ENCODE results near the gene RLF. TPM values are rescaled to one million over a fixed set of nuclear protein-coding genes. Genes with fewer than 3 reads are reported as not detected.

The RLF gene
- total RNA-seq, 2 experiments from 2014 or later: 42.7 to 44.8 TPM

DNA sequence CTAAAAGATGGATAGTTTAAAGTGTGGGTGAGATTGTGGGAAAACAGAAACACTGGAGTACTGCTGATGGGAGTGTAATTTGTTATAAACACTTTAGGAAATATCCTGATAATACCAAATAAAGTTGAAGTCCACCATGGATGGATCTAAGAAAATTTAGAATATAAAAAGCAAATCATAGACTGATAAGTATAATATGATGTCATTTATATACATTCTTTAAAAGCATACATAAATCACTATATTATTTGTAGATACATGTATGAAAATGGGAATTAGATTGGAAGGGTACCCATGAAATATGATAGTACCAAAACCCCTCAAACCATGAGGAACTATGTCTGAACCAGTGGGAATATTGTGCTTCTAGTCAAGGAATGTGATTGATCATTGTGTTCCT, 104.7 kb downstream of the RLF start:
- H3K27me3 Mint-ChIP-seq: no peaks in the 10 kb centered on the region
- ATAC-seq (ENCODE audit: poor library complexity) (no peak), DNase-seq (no peak)
- peaks cover 70% of the 10 kb centered on the region for H3K36me3 Mint-ChIP-seq (ENCODE audit: low read depth)
- no peaks in the 10 kb centered on the region for H3K27me3 ChIP-seq (ENCODE audit: control insufficient read depth in 1 of 2, insufficient read depth in 2 of 2, low read length in 2 of 2)
- no peak overlapping the region for H3K4me3 ChIP-seq (ENCODE audit: low read length)
- H3K4me1 Mint-ChIP-seq (ENCODE audit: low read depth): peaks cover 18% of the 10 kb centered on the region
- no peak overlapping the region for H3K4me3 Mint-ChIP-seq
- H3K27ac ChIP-seq (ENCODE audit: low read depth in 1 of 2, low read length in 2 of 2): no peak overlapping the region
- no peak overlapping the region for H3K27ac Mint-ChIP-seq
- no peaks in the 10 kb centered on the region for H3K9me3 Mint-ChIP-seq
- peaks cover 83% of the 10 kb centered on the region for H3K36me3 ChIP-seq (ENCODE audit: insufficient read depth, low read length)
- TF ChIP-seq, protein P1, sequence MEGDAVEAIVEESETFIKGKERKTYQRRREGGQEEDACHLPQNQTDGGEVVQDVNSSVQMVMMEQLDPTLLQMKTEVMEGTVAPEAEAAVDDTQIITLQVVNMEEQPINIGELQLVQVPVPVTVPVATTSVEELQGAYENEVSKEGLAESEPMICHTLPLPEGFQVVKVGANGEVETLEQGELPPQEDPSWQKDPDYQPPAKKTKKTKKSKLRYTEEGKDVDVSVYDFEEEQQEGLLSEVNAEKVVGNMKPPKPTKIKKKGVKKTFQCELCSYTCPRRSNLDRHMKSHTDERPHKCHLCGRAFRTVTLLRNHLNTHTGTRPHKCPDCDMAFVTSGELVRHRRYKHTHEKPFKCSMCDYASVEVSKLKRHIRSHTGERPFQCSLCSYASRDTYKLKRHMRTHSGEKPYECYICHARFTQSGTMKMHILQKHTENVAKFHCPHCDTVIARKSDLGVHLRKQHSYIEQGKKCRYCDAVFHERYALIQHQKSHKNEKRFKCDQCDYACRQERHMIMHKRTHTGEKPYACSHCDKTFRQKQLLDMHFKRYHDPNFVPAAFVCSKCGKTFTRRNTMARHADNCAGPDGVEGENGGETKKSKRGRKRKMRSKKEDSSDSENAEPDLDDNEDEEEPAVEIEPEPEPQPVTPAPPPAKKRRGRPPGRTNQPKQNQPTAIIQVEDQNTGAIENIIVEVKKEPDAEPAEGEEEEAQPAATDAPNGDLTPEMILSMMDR (IDR thresholded peaks at IDR 0.05): no peak
- intact Hi-C loops (cut with DNase I, micrococcal nuclease): no loop called here
- CTCF ChIA-PET: interaction anchor here (0.5 kb wide), 1 partner anchor 24 kb away, joined by 3 read pairs; no protein-coding TSS in a partner anchor
- POLR2A ChIA-PET: interaction anchor here (1.0 kb wide), 1 partner anchor 122 kb away, joined by 3 read pairs; no protein-coding TSS in a partner anchor
- no peaks in the 10 kb centered on the region for H3K9me3 ChIP-seq (ENCODE audit: control insufficient read depth in 1 of 2, insufficient read depth in 1 of 2, low read length in 2 of 2)
- peaks cover 5% of the 10 kb centered on the region for H3K4me1 ChIP-seq (ENCODE audit: insufficient read depth, low read length)

DNA sequence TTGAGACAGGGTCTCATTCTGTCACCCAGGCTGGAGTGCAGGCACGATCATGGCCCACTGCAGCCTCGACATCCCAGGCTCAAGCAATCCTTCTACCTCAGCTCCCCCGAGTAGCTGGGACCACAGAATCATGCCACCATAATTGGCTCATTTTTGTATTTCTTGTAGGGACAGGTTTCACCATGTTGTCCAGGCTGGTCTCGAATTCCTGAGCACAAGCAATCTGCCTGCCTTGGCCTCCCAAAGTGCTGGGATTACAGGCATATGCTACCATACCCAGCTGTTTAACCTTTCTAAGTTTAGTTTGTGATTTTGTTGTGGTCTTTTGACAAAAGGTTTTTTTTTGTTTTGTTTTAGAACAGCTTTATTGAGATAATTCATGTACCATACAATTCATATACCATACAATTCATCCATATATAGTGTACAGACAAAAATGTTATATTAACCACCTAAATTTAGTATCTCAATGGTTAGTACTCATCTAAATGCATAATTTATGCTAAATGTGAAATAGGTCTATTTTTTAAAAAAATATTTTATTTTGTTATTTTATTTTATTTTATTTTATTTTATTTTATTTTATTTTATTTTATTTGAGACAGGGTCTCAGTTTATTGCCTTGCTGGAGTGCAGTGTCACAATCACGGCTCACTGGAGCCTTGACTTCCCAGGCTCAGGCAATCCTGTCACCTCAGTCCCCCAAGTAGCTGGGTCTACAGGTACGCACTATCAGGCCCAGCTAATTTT, 105.8 kb downstream of the RLF start:
- Histone ChIP-seq H3K27ac (ENCODE audit: low read depth in 1 of 2, low read length in 2 of 2) (no peak overlapping the region), H3K9me3 (ENCODE audit: control insufficient read depth in 1 of 2, insufficient read depth in 1 of 2, low read length in 2 of 2) (no peaks in the 10 kb centered on the region), H3K4me3 (ENCODE audit: low read length) (no peak overlapping the region), H3K4me1 (ENCODE audit: insufficient read depth, low read length) (peaks cover 5% of the 10 kb centered on the region), H3K36me3 (ENCODE audit: insufficient read depth, low read length) (peaks cover 82% of the 10 kb centered on the region), H3K27me3 (ENCODE audit: control insufficient read depth in 1 of 2, insufficient read depth in 2 of 2, low read length in 2 of 2) (no peaks in the 10 kb centered on the region)
- DNase-seq (no peak), ATAC-seq (ENCODE audit: poor library complexity) (no peak)
- Mint-ChIP-seq H3K36me3 (ENCODE audit: low read depth) (peaks cover 70% of the 10 kb centered on the region), H3K27ac (no peak overlapping the region), H3K9me3 (no peaks in the 10 kb centered on the region), H3K4me1 (ENCODE audit: low read depth) (peaks cover 13% of the 10 kb centered on the region), H3K4me3 (no peak overlapping the region), H3K27me3 (no peaks in the 10 kb centered on the region)
- ChIA-PET CTCF (interaction anchor here (0.8 kb wide), 1 partner anchor 138 kb away, joined by 4 read pairs; no protein-coding TSS in a partner anchor), POLR2A (interaction anchor here (0.9 kb wide), 1 partner anchor 9 kb away, joined by 5 read pairs; the partner anchor contains the start of gene ZMPSTE24)
- TF ChIP-seq, protein P1 (IDR thresholded peaks at IDR 0.05): no peak
- intact Hi-C loops (cut with DNase I, micrococcal nuclease): no loop called here

DNA sequence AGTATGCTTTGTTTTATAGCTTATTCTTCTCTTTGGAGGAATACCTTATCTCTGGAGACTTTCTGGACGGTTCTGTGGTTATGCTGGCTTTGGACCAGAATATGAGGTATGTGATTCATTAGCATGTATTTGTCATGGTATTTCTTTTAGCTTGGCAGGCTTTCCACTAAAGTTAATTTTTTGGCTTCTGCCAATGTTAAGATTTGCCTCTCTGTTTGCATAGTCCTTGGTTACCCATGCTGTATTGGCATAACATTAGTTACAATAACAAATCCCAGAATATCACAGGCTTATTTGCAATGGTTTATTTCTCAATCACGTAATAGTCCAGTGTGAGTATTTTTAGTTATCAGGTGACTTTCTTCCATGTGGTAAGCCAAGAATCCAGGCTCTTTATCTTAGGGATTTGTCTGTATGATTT, 106.6 kb downstream of the RLF start:
- no peak overlapping the region for H3K27ac ChIP-seq (ENCODE audit: low read depth in 1 of 2, low read length in 2 of 2)
- no peaks in the 10 kb centered on the region for H3K27me3 ChIP-seq (ENCODE audit: control insufficient read depth in 1 of 2, insufficient read depth in 2 of 2, low read length in 2 of 2)
- DNase-seq (no peak), ATAC-seq (ENCODE audit: poor library complexity) (no peak)
- intact Hi-C loops (cut with DNase I, micrococcal nuclease): no loop called here
- peaks cover 5% of the 10 kb centered on the region for H3K4me1 ChIP-seq (ENCODE audit: insufficient read depth, low read length)
- ChIA-PET CTCF (no interaction called here), POLR2A (no interaction called here)
- peaks cover 82% of the 10 kb centered on the region for H3K36me3 ChIP-seq (ENCODE audit: insufficient read depth, low read length)
- Mint-ChIP-seq H3K27me3 (no peaks in the 10 kb centered on the region), H3K4me1 (ENCODE audit: low read depth) (peaks cover 9% of the 10 kb centered on the region), H3K27ac (no peak overlapping the region), H3K9me3 (no peaks in the 10 kb centered on the region), H3K36me3 (ENCODE audit: low read depth) (peaks cover 70% of the 10 kb centered on the region), H3K4me3 (no peak overlapping the region)
- TF ChIP-seq, protein P1 (IDR thresholded peaks at IDR 0.05): no peak
- H3K4me3 ChIP-seq (ENCODE audit: low read length): no peak overlapping the region
- H3K9me3 ChIP-seq (ENCODE audit: control insufficient read depth in 1 of 2, insufficient read depth in 1 of 2, low read length in 2 of 2): no peaks in the 10 kb centered on the region

Data from CD4-positive, alpha-beta T cell (primary cell).